Caco-2 (cell line): Measurements from ENCODE around the gene UTY. TPM values are rescaled to one million over a fixed set of nuclear protein-coding genes. Genes with fewer than 3 reads are reported as not detected.

Experiments used
- BruUV-seq: library from RNA; stranded (reverse); fragments of 400-500 nt; replicated peaks from 2 replicates; lab custom pipeline; 2021; lab: Mats Ljungman, UMichigan
- CTCF ChIA-PET: fragments of 300-600 bp; sonication (Branson Sonifier 250); formaldehyde crosslinking; loops from one replicate; lab custom pipeline; 2022; ENCODE audit warnings: antibody characterized with exemption; lab: Charles Lee
- POLR2A ChIA-PET: fragments of 300-600 bp; sonication (Branson Sonifier 250); formaldehyde crosslinking; loops from one replicate; lab custom pipeline; 2022; ENCODE audit warnings: antibody characterized with exemption; lab: Charles Lee
- DNase-seq, 2 experiments: peaks; one replicate each; pipeline versions ENCODE4 v3.0.0 to v3.0.0-alpha.2; 2020 to 2022
- H3K27me3 ChIP-seq: replicated peaks from 2 replicates; pipeline ENCODE4 v1.6.0; 2011; ENCODE audit warnings: low read length; ENCODE audit not compliant: control insufficient read depth, insufficient read depth
- H3K36me3 ChIP-seq: 2 replicates; pipeline ENCODE4 v1.5.1; 2011; ENCODE audit warnings: low read length; ENCODE audit not compliant: control insufficient read depth, insufficient read depth
- H3K4me1 ChIP-seq: fragments of 250-450 bp; sonication (Bioruptor Pico); 2 replicates; pipeline ENCODE4 v1.5.1; 2020; ENCODE audit warnings: mild to moderate bottlenecking
- H3K4me3 ChIP-seq: 2 replicates; pipeline ENCODE4 v1.5.1; 2011; ENCODE audit warnings: low read depth, mild to moderate bottlenecking, control low read depth, low read length
- H3K9me3 ChIP-seq: fragments of 250-450 bp; sonication (Bioruptor Pico); 2 replicates; pipeline ENCODE4 v1.5.1; 2020; ENCODE audit warnings: mild to moderate bottlenecking, moderate library complexity
- H3K27ac Mint-ChIP-seq: one replicate; pipeline ENCODE4 v1.8.0; 2022; ENCODE audit warnings: mixed read lengths; ENCODE audit not compliant: unreplicated experiment
- H3K27me3 Mint-ChIP-seq: one replicate; pipeline ENCODE4 v1.8.0; 2022; ENCODE audit warnings: mixed read lengths; ENCODE audit not compliant: insufficient read depth, unreplicated experiment
- H3K36me3 Mint-ChIP-seq: one replicate; pipeline ENCODE4 v1.8.0; 2022; ENCODE audit warnings: mild to moderate bottlenecking, mixed read lengths; ENCODE audit not compliant: insufficient read depth, unreplicated experiment
- H3K4me1 Mint-ChIP-seq: one replicate; pipeline ENCODE4 v1.8.0; 2022; ENCODE audit warnings: low read depth, mixed read lengths; ENCODE audit not compliant: unreplicated experiment
- H3K4me3 Mint-ChIP-seq: one replicate; pipeline ENCODE4 v1.8.0; 2022; ENCODE audit warnings: mild to moderate bottlenecking, moderate library complexity, mixed read lengths; ENCODE audit not compliant: unreplicated experiment
- H3K9me3 Mint-ChIP-seq: one replicate; pipeline ENCODE4 v1.8.0; 2022; ENCODE audit warnings: mixed read lengths; ENCODE audit not compliant: unreplicated experiment
- CTCF ChIP-seq, 2 experiments: fragments of 200-600 bp in 1 of 2; IDR thresholded peaks; 1 replicate in 1 of 2; 2 replicates in 1 of 2; pipeline versions ENCODE4 v1.5.1 to v1.8.0; 2011 to 2022; ENCODE audit warnings: antibody characterized with exemption in 1 of 2, control low read depth in 1 of 2, inconsistent platforms in 1 of 2, low read depth in 1 of 2, low read length in 1 of 2, mild to moderate bottlenecking in 1 of 2, moderate library complexity in 1 of 2; ENCODE audit not compliant: insufficient read depth in 1 of 2, severe bottlenecking in 1 of 2, unreplicated experiment in 1 of 2
- intact Hi-C: fragments of 100-400 bp; cut with micrococcal nuclease; formaldehyde crosslinking; loops from one replicate; pipeline ENCODE4 v1.10.0; 2022; ENCODE audit not compliant: unreplicated experiment
- total RNA-seq: library from RNA; stranded (reverse); gene quantifications from 2 replicates; pipeline ENCODE4 v1.2.3, GENCODE V29; 2022

The UTY gene
- total RNA-seq, 1 experiment from 2014 or later: not detected

- Histone ChIP-seq H3K4me3 (no peak overlapping the region), H3K4me1 (no peaks in the 10 kb centered on the region), H3K36me3 (no peaks in the 10 kb centered on the region), H3K9me3 (no peaks in the 10 kb centered on the region), H3K27me3 (no peaks in the 10 kb centered on the region)
- no peak overlapping the region for H3K27ac Mint-ChIP-seq
- CTCF ChIA-PET: no interaction called here
- H3K27me3 Mint-ChIP-seq: no peaks in the 10 kb centered on the region
- POLR2A ChIA-PET: no interaction called here
- no peaks in the 10 kb centered on the region for H3K4me1 Mint-ChIP-seq
- no TSS peak for BruUV-seq
- no peaks in the 10 kb centered on the region for H3K9me3 Mint-ChIP-seq
- DNase-seq: no peak
- no peak overlapping the region for H3K4me3 Mint-ChIP-seq
- H3K36me3 Mint-ChIP-seq: no peaks in the 10 kb centered on the region
- TF ChIP-seq CTCF (IDR thresholded peaks at IDR 0.05; ENCODE audit: insufficient read depth in 1 of 2, low read depth in 1 of 2, low read length in 1 of 2, severe bottlenecking in 1 of 2, unreplicated experiment in 1 of 2): no peak
- intact Hi-C loops: no loop called here
Observed at GRCh38 chrY:13435206-13435967, 44.4 kb downstream of the UTY start.

GRCh38 chrY:13432293-13433025 is 47.4 kb downstream of the UTY start:
- no peaks in the 10 kb centered on the region for H3K27me3 ChIP-seq
- H3K36me3 Mint-ChIP-seq: no peaks in the 10 kb centered on the region
- H3K9me3 ChIP-seq: no peaks in the 10 kb centered on the region
- H3K4me3 ChIP-seq: no peak overlapping the region
- H3K27me3 Mint-ChIP-seq: no peaks in the 10 kb centered on the region
- no peaks in the 10 kb centered on the region for H3K36me3 ChIP-seq
- no peak for TF ChIP-seq CTCF (IDR thresholded peaks at IDR 0.05; ENCODE audit: insufficient read depth in 1 of 2, low read depth in 1 of 2, low read length in 1 of 2, severe bottlenecking in 1 of 2, unreplicated experiment in 1 of 2)
- no TSS peak for BruUV-seq
- ChIA-PET CTCF (no interaction called here), POLR2A (no interaction called here)
- no peak overlapping the region for H3K4me3 Mint-ChIP-seq
- H3K27ac Mint-ChIP-seq: no peak overlapping the region
- H3K9me3 Mint-ChIP-seq: no peaks in the 10 kb centered on the region
- intact Hi-C loops: no loop called here
- H3K4me1 ChIP-seq: no peaks in the 10 kb centered on the region
- no peak for DNase-seq
- no peaks in the 10 kb centered on the region for H3K4me1 Mint-ChIP-seq

GRCh38 chrY:13429551-13429950 is 50.3 kb downstream of the UTY start:
- intact Hi-C loops: no loop called here
- Histone ChIP-seq H3K36me3 (no peaks in the 10 kb centered on the region), H3K9me3 (no peaks in the 10 kb centered on the region), H3K27me3 (no peaks in the 10 kb centered on the region), H3K4me1 (no peaks in the 10 kb centered on the region), H3K4me3 (no peak overlapping the region)
- ChIA-PET CTCF (no interaction called here), POLR2A (no interaction called here)
- DNase-seq: no peak
- no TSS peak for BruUV-seq
- H3K4me3 Mint-ChIP-seq: no peak overlapping the region
- H3K4me1 Mint-ChIP-seq: no peaks in the 10 kb centered on the region
- no peaks in the 10 kb centered on the region for H3K27me3 Mint-ChIP-seq
- no peak overlapping the region for H3K27ac Mint-ChIP-seq
- H3K36me3 Mint-ChIP-seq: no peaks in the 10 kb centered on the region
- TF ChIP-seq CTCF (IDR thresholded peaks at IDR 0.05; ENCODE audit: insufficient read depth in 1 of 2, low read depth in 1 of 2, low read length in 1 of 2, severe bottlenecking in 1 of 2, unreplicated experiment in 1 of 2): no peak
- H3K9me3 Mint-ChIP-seq: no peaks in the 10 kb centered on the region
